ENCODE results near the gene RPL12. TPM values are rescaled to one million over a fixed set of nuclear protein-coding genes. Genes with fewer than 3 reads are reported as not detected.

RPL12 gene
- total RNA-seq = 1,000 to 10,000 TPM in 3 of 4 donors, 100 to 1,000 TPM in 1; 999 to 4,423 (median 2,373) TPM

DNA sequence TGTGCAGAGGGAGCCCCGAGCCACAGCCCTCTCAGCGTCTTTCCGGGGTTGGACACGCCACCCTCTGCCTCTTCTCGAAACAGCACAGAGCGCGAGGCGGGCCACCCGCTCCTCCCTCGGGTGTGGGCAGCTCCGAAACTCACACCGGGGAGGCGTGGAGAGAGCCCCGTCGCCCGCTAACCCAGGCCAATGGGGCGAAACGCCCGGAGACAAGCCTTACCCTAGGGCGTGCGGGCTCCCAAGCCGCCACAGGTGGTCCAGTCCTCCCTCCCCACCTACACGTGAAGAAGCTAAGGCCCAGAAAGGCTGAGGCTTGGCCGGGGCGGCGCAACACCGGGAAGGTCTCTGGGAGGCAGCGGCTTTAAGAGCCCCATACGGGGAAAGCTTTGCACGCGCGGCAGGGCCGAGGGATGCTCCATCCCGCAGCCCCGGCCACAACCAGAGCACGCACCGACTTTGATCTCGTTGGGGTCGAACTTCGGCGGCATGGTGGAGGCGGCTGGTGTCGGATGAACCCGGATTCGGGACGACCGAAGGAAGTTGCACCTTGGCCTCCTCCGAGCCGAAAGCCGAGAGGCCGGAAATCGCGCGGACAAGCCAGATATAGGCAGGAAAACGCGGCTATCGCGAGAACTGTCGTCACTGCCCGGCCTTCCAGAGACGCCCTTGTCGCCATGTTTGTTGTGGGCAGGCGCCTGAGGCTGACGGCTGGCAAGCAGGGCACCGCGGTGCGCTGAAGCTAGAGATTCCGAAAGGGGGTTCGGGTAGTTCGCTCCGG is at the start of gene RPL12, which contains the start of gene LRSAM1:
Gene RPL12 (minus strand): TSS at position 577 of the 778 bp plus-strand sequence. CDS start 89 bp downstream, at position 488.
Gene LRSAM1 (plus strand): TSS at position 681 of the 778 bp plus-strand sequence. CDS start 3,018 bp downstream, outside the sequence.
- Histone ChIP-seq H3K4me1 (peaks cover 5 to 15% of the 10 kb centered on the region in 2 donors), H3K27ac (peak within 1 kb of the TSS; percentile 88 to 95), H3K9me3 (no peaks in the 10 kb centered on the region), H3K4me3 (peak within 1 kb of the TSS; percentile 75 to 79), H3K36me3 (no peaks in the 10 kb centered on the region), H3K27me3 (no peaks in the 10 kb centered on the region)
- TF ChIP-seq POLR2A (IDR thresholded peaks at IDR 0.05) = peak; percentile 99 to 100
- TF ChIP-seq, protein P1, sequence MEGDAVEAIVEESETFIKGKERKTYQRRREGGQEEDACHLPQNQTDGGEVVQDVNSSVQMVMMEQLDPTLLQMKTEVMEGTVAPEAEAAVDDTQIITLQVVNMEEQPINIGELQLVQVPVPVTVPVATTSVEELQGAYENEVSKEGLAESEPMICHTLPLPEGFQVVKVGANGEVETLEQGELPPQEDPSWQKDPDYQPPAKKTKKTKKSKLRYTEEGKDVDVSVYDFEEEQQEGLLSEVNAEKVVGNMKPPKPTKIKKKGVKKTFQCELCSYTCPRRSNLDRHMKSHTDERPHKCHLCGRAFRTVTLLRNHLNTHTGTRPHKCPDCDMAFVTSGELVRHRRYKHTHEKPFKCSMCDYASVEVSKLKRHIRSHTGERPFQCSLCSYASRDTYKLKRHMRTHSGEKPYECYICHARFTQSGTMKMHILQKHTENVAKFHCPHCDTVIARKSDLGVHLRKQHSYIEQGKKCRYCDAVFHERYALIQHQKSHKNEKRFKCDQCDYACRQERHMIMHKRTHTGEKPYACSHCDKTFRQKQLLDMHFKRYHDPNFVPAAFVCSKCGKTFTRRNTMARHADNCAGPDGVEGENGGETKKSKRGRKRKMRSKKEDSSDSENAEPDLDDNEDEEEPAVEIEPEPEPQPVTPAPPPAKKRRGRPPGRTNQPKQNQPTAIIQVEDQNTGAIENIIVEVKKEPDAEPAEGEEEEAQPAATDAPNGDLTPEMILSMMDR (IDR thresholded peaks at IDR 0.05) = no peak
- DNase-seq = peak; percentile 97 to 98
- intact Hi-C loops (cut with DNase I; ENCODE audit: low total_unique reads) = no loop called here

DNA sequence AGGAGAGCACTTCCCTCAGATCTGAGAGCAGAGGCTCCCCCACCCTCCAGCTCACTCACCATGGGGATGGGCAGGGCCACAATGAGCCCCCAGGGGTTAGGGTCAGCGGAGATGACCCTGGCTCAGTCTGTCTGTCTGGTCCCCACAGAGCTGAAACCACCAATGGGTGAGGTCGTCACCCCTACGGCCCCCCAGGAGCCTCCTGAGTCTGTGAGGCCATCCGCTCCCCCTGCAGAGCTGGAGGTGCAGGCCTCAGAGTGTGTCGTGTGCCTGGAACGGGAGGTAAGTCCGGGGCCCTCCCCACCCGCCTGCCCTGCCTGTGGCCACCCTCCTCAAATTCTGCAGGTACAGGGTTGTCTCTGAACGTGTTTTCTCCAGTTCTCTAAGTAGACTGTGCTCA is 49.7 kb upstream of the RPL12 start:
- no peak for DNase-seq
- TF ChIP-seq, protein P1 (IDR thresholded peaks at IDR 0.05) = no peak
- TF ChIP-seq POLR2A (IDR thresholded peaks at IDR 0.05) = no peak

DNA sequence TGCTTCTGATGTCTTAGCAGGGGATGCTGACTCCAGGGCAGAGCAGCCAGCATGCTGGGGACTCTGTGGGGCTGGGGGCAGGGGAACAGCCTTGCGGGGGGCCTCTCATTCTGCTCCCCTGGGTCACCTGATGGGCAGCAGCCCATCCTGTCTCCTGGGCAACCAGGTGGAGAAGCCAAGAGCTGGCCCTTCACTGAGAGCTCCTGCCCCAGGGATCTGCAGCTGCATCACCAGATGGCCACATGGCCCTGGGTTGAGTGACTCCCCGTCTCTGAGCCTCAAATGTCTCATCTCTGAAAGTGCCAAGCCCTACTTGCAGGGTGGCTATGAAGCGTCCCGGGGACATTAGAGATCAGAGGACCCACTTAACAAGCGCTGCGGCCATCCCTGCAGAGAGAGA is 49.2 kb upstream of the RPL12 start:
- intact Hi-C loops (cut with DNase I; ENCODE audit: low total_unique reads) = loop anchor here (10.0 kb wide), 1 partner anchor 424 kb away; no protein-coding TSS in a partner anchor
- no peaks in the 10 kb centered on the region for H3K36me3 ChIP-seq
- peaks cover 0 to 2% of the 10 kb centered on the region in 2 donors for H3K4me1 ChIP-seq
- H3K9me3 ChIP-seq = no peaks in the 10 kb centered on the region
- H3K27me3 ChIP-seq = no peaks in the 10 kb centered on the region
- TF ChIP-seq POLR2A (IDR thresholded peaks at IDR 0.05) = no peak
- TF ChIP-seq, protein P1 (IDR thresholded peaks at IDR 0.05) = no peak
- no peak for DNase-seq
- H3K27ac ChIP-seq = no peak overlapping the region
- no peak overlapping the region for H3K4me3 ChIP-seq

More for the DNA sequence above, 49.7 kb upstream of the RPL12 start:
- Histone ChIP-seq H3K36me3 (no peaks in the 10 kb centered on the region), H3K4me1 (no peaks in the 10 kb centered on the region), H3K27me3 (no peaks in the 10 kb centered on the region), H3K27ac (no peak overlapping the region), H3K4me3 (no peak overlapping the region), H3K9me3 (no peaks in the 10 kb centered on the region)
- intact Hi-C loops (cut with DNase I; ENCODE audit: low total_unique reads) = loop anchor here (10.0 kb wide), 1 partner anchor 424 kb away; no protein-coding TSS in a partner anchor

DNA sequence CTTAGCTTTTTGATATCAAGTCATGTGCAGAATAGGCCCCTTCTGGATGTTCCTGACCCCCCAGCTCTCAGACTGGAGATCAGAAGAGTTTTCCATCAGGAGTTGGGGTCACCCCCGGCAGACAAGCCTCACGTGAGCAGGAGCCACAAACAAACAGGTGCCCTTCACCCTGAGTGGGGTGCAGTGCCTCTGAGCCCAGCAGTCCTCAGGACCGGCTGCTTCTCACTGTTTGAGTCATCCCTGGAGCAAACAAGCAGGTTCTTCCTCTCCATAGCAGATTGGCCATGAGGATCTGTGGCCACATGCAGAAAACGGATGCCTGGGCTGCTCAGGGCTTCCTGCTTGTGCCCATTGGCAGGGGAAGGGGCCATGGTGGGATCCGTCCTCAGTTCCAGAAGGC is 47.1 kb upstream of the RPL12 start:
- intact Hi-C loops (cut with DNase I; ENCODE audit: low total_unique reads) = no loop called here
- no peak for DNase-seq
- Histone ChIP-seq H3K36me3 (no peaks in the 10 kb centered on the region), H3K4me3 (no peak overlapping the region), H3K27me3 (no peaks in the 10 kb centered on the region), H3K4me1 (peaks cover 0 to 4% of the 10 kb centered on the region in 2 donors), H3K9me3 (no peaks in the 10 kb centered on the region), H3K27ac (no peak overlapping the region)
- TF ChIP-seq POLR2A (IDR thresholded peaks at IDR 0.05) = no peak
- TF ChIP-seq, protein P1 (IDR thresholded peaks at IDR 0.05) = no peak

DNA sequence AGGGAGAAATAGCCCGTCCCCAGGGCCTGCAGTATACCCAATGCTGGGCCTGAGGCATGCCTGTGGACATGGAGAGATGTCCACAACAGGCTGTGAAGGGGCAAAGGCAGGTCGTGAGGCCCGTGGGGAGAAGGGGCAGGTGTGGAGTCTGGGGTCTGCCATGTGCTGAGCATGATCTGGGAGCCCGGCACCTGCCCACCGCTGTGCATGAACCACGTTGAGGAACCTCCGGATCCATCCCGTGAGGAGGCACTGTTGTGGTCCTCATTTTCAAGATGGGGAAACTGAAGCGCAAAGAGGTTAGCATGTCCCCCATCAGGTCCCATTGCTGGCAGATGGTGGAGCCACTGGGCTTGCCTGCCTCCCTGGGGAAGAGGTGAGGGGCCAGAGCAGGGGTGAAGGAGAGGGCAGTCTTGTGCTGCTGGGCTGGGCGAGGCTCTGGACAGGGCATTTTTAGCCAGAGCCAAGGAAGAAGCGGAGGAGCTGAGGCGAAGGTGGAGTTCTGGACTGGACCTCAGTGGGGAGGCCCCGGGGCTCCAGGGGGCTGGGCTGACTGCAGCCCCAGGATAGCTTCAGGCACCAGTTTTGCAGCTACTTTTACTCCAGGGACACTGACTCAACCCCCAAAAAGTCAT is 46.6 kb upstream of the RPL12 start:
- Histone ChIP-seq H3K4me3 (no peak overlapping the region), H3K27ac (no peak overlapping the region), H3K9me3 (no peaks in the 10 kb centered on the region), H3K4me1 (peaks cover 0 to 4% of the 10 kb centered on the region in 2 donors), H3K27me3 (no peaks in the 10 kb centered on the region), H3K36me3 (no peaks in the 10 kb centered on the region)
- intact Hi-C loops (cut with DNase I; ENCODE audit: low total_unique reads) = no loop called here
- no peak for DNase-seq
- TF ChIP-seq POLR2A (IDR thresholded peaks at IDR 0.05) = no peak
- TF ChIP-seq, protein P1 (IDR thresholded peaks at IDR 0.05) = no peak
